Activated CD4-positive, alpha-beta T cell treated with anti-CD3 and anti-CD28 coated beads for 1 hour (primary cell): Measurements from ENCODE around the gene POLR3A.
"Not testable (repeated sequence)": the region's sequence is repeated elsewhere in the genome, so short reads cannot be mapped to it uniquely, and the experiment has no call there.

Source experiments
- DNase-seq: peaks from one replicate; pipeline ENCODE4 v3.0.0-alpha.2; 2020

Gene POLR3A

DNA sequence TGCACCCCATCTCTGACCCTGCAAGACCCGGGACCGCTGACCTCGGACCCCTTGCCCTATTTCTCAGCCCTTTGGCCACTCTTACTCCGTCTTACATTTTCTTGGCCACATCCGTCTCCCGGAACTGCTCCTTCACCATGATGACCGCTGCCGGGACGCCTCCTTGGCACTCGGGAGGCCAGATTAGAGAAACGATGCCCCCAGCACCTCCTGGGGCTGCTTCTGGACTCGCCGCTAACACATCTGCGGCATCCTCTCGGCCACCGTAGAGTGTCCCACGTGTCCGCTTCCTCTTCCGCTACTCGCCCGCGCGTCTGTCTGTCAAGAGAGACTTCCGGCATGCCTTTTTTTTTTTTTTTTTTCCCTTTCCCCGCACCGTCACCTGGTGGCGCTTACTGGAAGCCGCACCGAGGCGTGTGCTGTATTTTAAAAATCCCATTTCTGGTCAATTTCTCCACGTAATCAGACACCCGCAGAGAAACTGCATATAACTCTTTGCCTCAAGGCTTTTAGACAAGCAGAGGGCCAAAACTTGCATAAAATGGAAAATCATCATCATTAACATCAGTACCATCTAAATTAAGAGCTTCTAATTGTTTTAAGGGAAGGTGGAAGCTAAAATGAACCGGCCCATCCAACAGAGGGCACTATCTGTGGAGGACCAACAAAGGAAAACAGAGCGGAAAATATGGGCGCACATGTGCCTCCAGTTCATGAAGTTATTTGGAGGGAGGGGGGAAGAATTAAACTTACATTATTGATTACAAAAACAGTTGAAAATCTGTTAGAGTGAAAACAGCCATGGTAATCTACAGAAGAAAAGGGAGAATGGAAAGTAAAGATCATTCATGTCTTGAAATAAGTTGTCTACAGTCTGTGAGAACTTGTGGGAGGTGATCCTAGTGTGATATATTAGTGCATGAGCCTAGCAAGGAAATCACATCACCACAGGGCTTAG lies at the start of gene POLR3A:
POLR3A (minus strand) TSS at position 247 of the 958 bp plus-strand sequence; CDS start at position 139, 108 bp downstream.
- peak; percentile 86 for DNase-seq

DNA sequence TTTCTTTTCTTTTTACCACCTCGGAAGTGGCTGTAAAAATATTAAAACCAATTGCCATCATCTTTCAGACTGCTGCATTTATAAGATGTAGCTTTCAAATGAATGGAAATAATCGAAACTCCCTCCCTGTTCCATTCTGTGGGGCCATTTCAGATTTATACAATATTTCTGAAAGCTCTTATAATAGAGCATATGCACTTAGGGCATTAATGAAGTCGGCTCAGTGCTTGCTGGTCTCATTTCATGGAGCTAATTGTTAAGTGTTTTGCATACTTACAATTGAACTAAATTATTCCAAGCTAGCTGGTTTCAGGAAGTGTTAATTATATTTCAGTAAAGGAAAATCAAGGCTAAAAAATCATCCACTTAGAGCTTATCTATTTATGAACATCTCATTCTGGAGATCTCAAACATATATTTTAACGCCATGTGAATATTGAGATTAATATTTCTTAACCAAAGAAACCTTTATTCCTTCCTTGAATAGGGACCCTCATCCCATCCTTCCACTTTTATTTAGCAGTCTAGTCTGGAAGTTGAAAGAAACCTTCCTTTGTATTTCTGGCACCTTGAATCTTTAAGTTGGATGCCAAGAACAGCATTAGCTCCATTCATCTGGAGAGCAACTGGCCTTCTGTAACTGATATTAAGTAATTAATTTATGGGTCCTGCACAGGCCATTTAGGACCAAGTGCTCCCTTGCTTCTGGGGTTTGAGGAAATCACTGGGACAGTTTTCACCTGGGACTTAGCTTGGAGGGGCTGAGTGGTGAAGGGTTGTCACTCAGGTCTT lies 49.4 kb upstream of the POLR3A start:
- DNase-seq = no peak

- not testable (repeated sequence) for DNase-seq
Observed at GRCh38 chr10:78075806-78076205, 46.5 kb upstream of the POLR3A start.

DNA sequence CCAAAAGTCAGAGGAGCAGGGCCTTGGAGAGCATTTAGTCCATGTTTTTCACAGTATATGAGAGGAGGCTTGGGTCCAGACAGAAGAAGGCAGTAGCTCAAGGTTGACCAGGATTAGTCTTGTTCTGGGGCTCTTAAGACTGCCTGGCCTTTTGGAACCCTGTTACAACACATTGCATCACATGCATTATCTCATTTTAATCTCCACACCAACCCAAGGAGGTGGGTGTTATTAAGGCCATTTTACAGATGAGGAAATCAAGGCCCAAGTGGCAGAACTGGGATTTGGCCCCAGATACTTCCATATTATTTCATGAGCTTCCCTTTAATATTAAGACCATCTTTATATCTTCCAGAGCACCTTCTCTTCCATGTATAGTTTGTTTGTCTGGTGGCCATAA lies 43.2 kb upstream of the POLR3A start:
- no peak for DNase-seq

- no peak for DNase-seq
Observed at GRCh38 chr10:78071857-78072179, 42.5 kb upstream of the POLR3A start.

DNA sequence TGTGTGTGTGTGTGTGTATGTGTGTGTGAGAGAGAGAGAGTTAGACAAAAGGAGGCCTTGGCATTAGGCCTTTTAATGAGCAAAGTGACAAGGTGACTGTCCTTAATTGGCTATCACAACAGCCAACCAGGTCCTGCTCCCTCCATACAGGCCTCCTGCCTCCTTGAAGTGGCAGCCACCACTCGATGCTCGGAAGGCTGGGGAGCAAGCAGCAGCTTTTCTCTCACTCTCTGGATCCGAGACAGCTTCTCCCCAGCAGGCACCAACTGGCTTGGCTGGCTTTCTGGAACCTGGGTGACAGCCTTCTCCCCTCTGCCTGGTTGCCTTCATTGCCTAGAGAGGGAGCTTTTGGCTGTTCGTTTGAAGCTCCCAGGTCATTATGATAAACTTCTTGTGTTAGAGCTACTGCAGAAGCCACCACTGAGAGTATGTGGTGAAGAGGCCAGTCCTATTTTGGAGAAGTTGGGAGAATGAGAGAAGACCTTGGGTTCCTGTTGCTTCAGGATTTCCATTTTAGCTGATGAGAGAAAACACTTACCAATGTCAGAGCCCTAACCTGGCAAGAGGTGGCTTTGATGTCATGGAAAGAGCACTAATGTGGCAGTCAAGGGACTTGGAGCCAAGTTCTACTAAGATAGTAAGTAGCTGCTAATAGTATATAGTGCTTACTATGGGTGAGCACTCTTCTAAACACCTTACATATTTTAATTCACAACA lies 42.0 kb upstream of the POLR3A start:
- no peak for DNase-seq

DNA sequence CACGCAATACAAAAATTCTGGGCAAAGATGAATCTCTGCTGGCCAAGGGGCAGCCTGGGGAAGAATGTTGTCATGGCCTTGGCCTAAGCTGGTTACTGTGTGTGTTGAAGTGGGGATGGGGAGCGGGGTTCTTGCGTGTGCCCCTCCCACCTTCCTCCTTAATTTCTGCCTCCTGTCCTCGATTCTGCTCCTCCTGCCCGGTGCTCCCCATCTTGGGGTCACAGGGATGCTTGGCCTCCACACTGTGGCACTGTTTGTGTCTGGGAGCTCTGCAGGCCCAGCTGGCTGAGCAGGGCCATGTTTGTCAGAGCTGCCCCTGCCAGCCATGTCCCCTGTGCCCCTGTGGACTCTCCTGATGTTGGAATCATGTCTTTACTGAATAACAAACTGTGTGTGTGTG lies 41.4 kb upstream of the POLR3A start:
- no peak for DNase-seq

- not testable (repeated sequence) for DNase-seq
Observed at GRCh38 chr10:78070064-78070463, 40.7 kb upstream of the POLR3A start.

DNA sequence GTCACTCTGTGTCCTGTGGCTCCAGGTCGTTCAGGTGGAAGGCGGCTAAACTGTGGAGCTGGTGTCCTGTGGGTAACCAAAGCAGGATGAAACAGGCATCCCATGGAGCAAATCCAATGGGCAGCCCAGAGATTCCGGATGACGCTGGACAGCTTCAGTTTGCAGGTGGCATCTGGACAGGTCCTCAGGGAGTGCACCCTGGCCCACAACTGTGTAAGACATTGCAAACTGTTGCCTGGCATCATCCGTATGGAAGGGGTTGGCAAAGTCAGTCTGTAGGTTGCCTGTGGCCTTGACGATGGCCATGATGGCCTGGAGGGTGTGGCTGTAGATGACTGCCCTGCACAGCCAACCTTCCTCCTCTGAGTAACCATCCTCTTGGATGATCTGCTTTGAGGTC lies 39.8 kb upstream of the POLR3A start:
- no peak for DNase-seq

GRCh38 chr10:78066728-78067430 lies 37.6 kb upstream of the POLR3A start:
- no peak for DNase-seq

DNA sequence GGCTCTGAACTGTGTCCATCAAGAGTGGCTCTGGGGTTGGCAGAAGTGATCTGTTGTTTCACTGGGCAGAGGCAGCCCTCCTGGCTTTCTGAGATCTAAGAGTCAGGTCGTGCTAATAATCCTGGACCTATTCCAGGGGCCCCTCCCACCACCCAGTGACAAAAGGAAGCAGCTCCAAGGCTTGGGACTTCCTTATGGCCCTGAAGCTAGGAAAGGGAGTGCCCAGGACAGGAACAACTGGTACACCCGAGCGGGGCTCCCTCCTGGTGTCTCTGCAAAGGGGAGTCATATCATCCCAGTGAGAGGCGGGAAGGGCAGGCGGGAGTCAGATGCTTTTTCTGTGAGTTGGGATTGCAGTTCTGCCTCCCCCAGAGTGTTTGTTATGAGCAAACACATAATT lies 36.7 kb upstream of the POLR3A start:
- DNase-seq = no peak

GRCh38 chr10:78065611-78066010 lies 36.3 kb upstream of the POLR3A start:
- no peak for DNase-seq

DNA sequence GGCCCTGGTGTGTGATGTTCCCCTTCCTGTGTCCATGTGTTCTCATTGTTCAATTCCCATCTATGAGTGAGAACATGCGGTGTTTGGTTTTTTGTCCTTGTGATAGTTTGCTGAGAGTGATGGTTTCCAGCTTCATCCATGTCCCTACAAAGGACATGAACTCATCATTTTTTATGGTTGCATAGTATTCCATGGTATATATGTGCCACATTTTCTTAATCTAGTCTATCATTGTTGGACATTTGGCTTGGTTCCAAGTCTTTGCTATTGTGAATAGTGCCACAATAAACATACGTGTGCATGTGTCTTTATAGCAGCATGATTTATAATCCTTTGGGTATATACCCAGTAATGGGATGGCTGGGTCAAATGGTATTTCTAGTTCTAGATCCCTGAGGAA lies 35.6 kb upstream of the POLR3A start:
- not testable (repeated sequence) for DNase-seq

- DNase-seq = no peak
Observed at GRCh38 chr10:78063236-78063635, 33.9 kb upstream of the POLR3A start.

DNA sequence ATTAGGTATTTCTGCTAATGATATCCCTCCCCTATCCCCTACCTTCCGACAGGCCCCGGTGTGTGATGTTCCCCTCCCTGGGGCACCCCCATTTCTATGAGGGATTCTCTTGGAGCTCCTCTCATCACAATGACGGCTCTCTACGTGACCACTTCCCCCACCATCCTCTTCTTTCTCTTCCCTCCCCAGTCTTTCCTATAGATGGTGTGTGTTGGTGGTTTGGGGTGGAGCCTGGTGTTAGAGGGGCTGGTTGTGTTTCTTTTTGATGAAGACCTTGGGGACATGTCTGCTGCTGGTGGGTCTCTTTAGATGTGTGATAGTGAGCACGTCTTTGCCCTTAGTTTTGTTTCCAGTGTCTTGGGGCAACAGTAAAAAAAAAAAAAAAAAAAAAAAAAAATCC lies 33.0 kb upstream of the POLR3A start:
- no peak for DNase-seq

DNA sequence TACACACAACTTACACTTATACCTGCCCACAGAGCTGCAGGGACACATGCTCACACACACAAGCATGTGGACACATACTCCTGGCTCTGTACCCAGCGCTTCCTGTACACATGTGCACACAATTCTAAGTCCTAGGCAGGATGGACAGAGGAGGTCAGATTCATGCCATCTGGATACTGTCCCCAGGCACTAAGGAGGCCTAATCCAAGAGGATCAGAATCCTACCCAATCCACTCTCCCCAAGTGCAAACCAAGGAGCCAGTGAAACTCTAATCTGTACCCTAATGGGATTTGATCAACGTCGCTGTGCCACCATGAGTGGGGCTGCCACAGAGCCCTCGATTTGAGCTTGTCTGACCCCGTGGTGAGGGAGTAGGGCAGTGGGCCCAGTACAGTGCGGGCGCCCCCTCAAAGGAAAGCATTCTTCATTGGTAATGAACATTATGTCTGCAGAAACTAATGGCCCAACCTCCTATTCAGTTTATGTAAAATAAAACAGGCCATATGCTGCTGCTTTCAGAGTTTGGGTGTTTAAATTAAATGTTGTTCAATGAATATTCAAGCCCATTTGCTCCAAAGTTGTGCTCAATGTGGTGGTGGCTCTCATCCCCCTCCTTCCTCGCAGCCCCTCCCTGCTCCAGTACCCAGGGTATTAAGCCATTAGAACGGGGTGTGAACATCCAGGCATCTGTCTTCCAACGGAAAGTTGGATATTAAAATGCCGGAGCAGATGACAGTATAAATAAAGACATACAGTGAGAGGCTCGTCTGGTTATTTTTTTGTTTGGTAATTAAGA lies 30.8 kb upstream of the POLR3A start:
- DNase-seq = no peak

DNA sequence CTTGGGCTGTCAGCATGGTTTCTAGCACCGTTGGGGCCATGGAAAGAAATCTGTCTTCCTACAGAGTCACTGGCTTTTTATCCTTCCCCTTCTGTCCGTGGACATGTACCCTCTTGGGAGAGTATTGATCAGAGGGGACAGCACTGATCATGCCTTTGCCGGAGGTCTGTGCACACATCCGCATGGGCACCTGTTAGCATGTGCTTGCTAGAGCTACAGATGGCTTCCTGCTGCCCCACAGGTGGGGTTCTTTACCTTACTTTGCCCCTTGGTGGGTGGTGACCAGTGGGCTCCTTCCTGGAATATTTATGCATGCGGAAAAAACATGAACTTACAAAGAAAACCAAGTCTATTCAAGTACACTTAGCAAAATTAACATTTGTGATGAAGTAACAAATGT lies 29.2 kb upstream of the POLR3A start:
- DNase-seq = no peak

GRCh38 chr10:78053211-78053868 lies 24.0 kb upstream of the POLR3A start:
- no peak for DNase-seq

GRCh38 chr10:78049851-78050250 lies 20.5 kb upstream of the POLR3A start:
- no peak for DNase-seq

DNA sequence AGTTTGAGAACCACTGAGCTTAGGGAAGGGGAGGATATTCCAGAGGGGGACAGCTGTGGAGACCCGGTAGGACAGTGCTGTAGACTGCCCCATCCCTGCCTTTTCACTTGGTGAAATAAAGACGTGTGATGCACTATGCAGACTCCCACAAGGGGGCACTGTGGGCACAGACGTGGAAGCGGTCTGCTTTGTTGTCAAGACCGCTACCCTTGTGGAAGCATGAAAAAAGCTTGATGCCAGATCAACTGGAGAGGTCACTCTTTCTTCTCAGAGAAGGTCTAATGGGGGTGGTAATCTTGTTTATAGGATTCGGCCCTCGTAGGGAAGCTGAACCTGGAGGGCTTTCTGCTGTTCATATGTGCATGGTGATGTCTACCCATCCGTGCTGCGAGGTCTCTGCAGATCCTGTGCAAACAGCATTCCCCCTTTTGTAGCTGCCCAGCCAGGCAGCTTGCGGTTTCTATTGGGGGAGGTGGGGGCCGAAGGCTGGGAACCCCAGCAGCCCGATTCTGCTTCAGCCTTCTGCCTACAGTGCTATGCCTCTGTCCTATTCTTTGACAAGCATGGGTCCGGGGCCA lies 18.1 kb upstream of the POLR3A start:
- DNase-seq = peak; percentile 73

GRCh38 chr10:78046711-78047269 lies 17.5 kb upstream of the POLR3A start:
- DNase-seq = no peak
